K562 (cell line): Measurements from ENCODE around the gene MYH11. TPM values are rescaled to one million over a fixed set of nuclear protein-coding genes. Genes with fewer than 3 reads are reported as not detected.

ENCODE experiments used
- ATAC-seq: fragments of 200-7000 bp; cut with Tn5 transposase; 3 replicates; pipeline ENCODE4 v1.9.1; 2020; ENCODE audit warnings: moderate library complexity
- BruUV-seq: library from RNA; stranded (reverse); fragments of 400-500 nt; replicated peaks from 2 replicates; lab custom pipeline; 2021; lab: Mats Ljungman, UMichigan
- CTCF ChIA-PET: fragments of 300-600 bp; formaldehyde crosslinking; extraction: SDS; loops from one replicate; lab custom pipeline; 2021; ENCODE audit warnings: low intra/inter-chr PET ratio; lab: Yijun Ruan, JAX
- POLR2A ChIA-PET: fragments of 300-600, 350-650 bp; sonication (Branson Sonifier 250); formaldehyde crosslinking; extraction: SDS; loops from one replicate; lab custom pipeline; 2021; ENCODE audit warnings: antibody characterized with exemption, inconsistent platforms; lab: Yijun Ruan, JAX
- DNase-seq, 4 experiments: peaks; one replicate each; pipeline versions ENCODE4 v3.0.0 to v3.0.0-alpha.2; 2011 to 2018; ENCODE audit warnings: low spot score in 3 of 4, mixed read lengths in 3 of 4; ENCODE audit errors: extremely low read depth in 1 of 4
- FAIRE-seq: peaks from 2 replicates; lab custom pipeline; 2011; peaks lifted over from hg19 to GRCh38; lab: Jason Lieb, UNC
- H2AFZ ChIP-seq: 2 replicates; pipeline ENCODE4 v1.6.0; 2011; ENCODE audit warnings: low read depth, low read length, control low read depth, inconsistent platforms
- H3K27ac ChIP-seq: fragments of 200-600 bp; 3 replicates; pipeline ENCODE4 v1.8.0; 2011; ENCODE audit warnings: low read depth, mild to moderate bottlenecking, control low read depth, inconsistent platforms, low read length, moderate library complexity, mixed read lengths; ENCODE audit errors: extremely low read depth
- H3K27me3 ChIP-seq, 2 experiments: fragments of 300-600 bp in 1 of 2; 2 replicates in 1 of 2; 3 replicates in 1 of 2; pipeline versions ENCODE4 v1.6.0 to v1.8.0; 2011; ENCODE audit warnings: inconsistent platforms in 2 of 2, low read length in 2 of 2, mild to moderate bottlenecking in 1 of 2, mixed read lengths in 1 of 2, moderate library complexity in 1 of 2; ENCODE audit not compliant: control insufficient read depth in 2 of 2, insufficient read depth in 2 of 2
- H3K36me3 ChIP-seq: fragments of 300-600 bp; 3 replicates; pipeline ENCODE4 v1.8.0; 2011; ENCODE audit warnings: mild to moderate bottlenecking, low read length, inconsistent platforms; ENCODE audit not compliant: control insufficient read depth, insufficient read depth
- H3K4me1 ChIP-seq, 2 experiments: fragments of 200-600 bp in 1 of 2; replicated peaks in 1 of 2; 2 replicates in 1 of 2; 3 replicates in 1 of 2; pipeline versions ENCODE4 v1.5.1 to v1.8.0; 2011; ENCODE audit warnings: inconsistent platforms in 2 of 2, low read length in 2 of 2, mild to moderate bottlenecking in 1 of 2, mixed read lengths in 1 of 2, moderate library complexity in 1 of 2; ENCODE audit not compliant: control insufficient read depth in 2 of 2, insufficient read depth in 2 of 2
- H3K4me2 ChIP-seq: 2 replicates; pipeline ENCODE4 v1.6.1; 2011; ENCODE audit warnings: low read length, control low read depth, inconsistent platforms, mixed read lengths; ENCODE audit not compliant: insufficient read depth
- H3K4me3 ChIP-seq: fragments of 200-600 bp; sonication (generic), shearing (Covaris generic); 2 replicates; pipeline ENCODE4 v1.5.1; 2016; ENCODE audit warnings: control low read depth, inconsistent platforms
- H3K79me2 ChIP-seq: fragments of 200-600 bp; 3 replicates; pipeline ENCODE4 v1.8.0; 2011; ENCODE audit warnings: low read length, inconsistent platforms; ENCODE audit not compliant: control insufficient read depth, insufficient read depth
- H3K9ac ChIP-seq, 2 experiments: 2 replicates each; pipeline versions ENCODE4 v1.6.0 to v1.6.1; 2011; ENCODE audit warnings: low read depth in 2 of 2, low read length in 2 of 2, control low read depth in 1 of 2, inconsistent platforms in 1 of 2, mild to moderate bottlenecking in 1 of 2, mixed read lengths in 1 of 2; ENCODE audit not compliant: insufficient read depth in 1 of 2
- H3K9me1 ChIP-seq: one replicate; pipeline ENCODE4 v1.6.0; 2011; ENCODE audit warnings: inconsistent platforms, mild to moderate bottlenecking, low read length, moderate library complexity; ENCODE audit not compliant: control insufficient read depth, insufficient read depth
- H3K9me3 ChIP-seq: replicated peaks from 2 replicates; pipeline ENCODE4 v1.5.1; 2011; ENCODE audit warnings: low read depth, low read length, inconsistent platforms; ENCODE audit not compliant: control insufficient read depth, insufficient read depth
- H4K20me1 ChIP-seq: replicated peaks from 2 replicates; pipeline ENCODE4 v1.6.1; 2011; ENCODE audit warnings: low read length, inconsistent platforms, mixed read lengths; ENCODE audit not compliant: control insufficient read depth, insufficient read depth
- FOS ChIP-seq: IDR thresholded peaks from 3 replicates; pipeline ENCODE4 v1.6.1; 2011; ENCODE audit not compliant: insufficient read length; ENCODE audit errors: extremely low read depth
- HDAC1 ChIP-seq, 2 experiments: fragments of 450-650 bp; IDR thresholded peaks; 2 replicates each; pipeline ENCODE4 v1.6.1; 2016 to 2017; ENCODE audit warnings: inconsistent platforms in 1 of 2, mild to moderate bottlenecking in 1 of 2, moderate library complexity in 1 of 2
- SLC30A9 ChIP-seq: fragments of 250-450 bp; sonication (Bioruptor Pico); IDR thresholded peaks from 2 replicates; pipeline ENCODE4 v1.8.0; 2022; ENCODE audit warnings: mild to moderate bottlenecking, moderate library complexity
- WGBS: fragments of 100-300 bp; shearing (Covaris generic); methylation state at CpG from one replicate; pipeline ENCODE4 v1.1.6; 2016; ENCODE audit warnings: low coverage, mixed read lengths; ENCODE audit not compliant: insufficient coverage; ENCODE audit errors: missing lambda C conversion rate; 5-methylcytosine and 5-hydroxymethylcytosine counted together
- in situ Hi-C: fragments of 300-500 bp; cut with MboI; formaldehyde crosslinking; loops from 4 replicates; pipeline ENCODE4 v1.15.0; 2018; ENCODE audit warnings: inconsistent platforms, mixed read lengths
- intact Hi-C: fragments of 100-400 bp; cut with micrococcal nuclease; formaldehyde crosslinking; loops from 2 replicates; pipeline ENCODE4 v1.14.2; 2022
- polyA plus RNA-seq, 8 experiments: library from polyadenylated mRNA; depleted of rRNA in 4 of 8; stranded (reverse) in 5 of 8; unstranded in 3 of 8; fragments of >200 nt; fragmentation: Nextera tagmentation in 2 of 8; fragmentation: Illumina TruSeq in 1 of 8; extraction: Ambion mirVana in 2 of 8; extraction: Trizol in 1 of 8; gene quantifications; 2 replicates each; pipeline versions ENCODE4 v1.2.1 to v1.2.3, GENCODE V29; 2011 to 2014; ENCODE audit warnings: inconsistent platforms in 1 of 8, missing spikeins in 1 of 8
- total RNA-seq, 7 experiments: library from RNA; depleted of rRNA in 6 of 7; stranded (reverse); fragments of >200 nt in 6 of 7; fragmentation: Illumina TruSeq in 2 of 7; extraction: Trizol in 2 of 7; gene quantifications; 2 replicates each; pipeline versions ENCODE4 v1.2.1 to v1.2.3, GENCODE V29; 2011 to 2021; ENCODE audit warnings: low replicate concordance in 1 of 7
- TF ChIP-seq, protein P1 (sequence below), 2 experiments: fragments of 450-650 bp in 1 of 2; sonication (generic) in 1 of 2; formaldehyde crosslinking in 1 of 2; IDR thresholded peaks; 2 replicates each; pipeline versions ENCODE4 v1.7.1 to v1.9.0; 2016 to 2022; ENCODE audit warnings: inconsistent platforms in 1 of 2, mild to moderate bottlenecking in 1 of 2, missing genetic modification reagents in 1 of 2

The MYH11 gene
- total and polyA plus RNA-seq, 9 of the 15 experiments (the other 6 are each of a cell fraction or from before 2014, with no cell fraction given): 0.05 to 0.47 (median 0.08) TPM; not detected in 5

DNA sequence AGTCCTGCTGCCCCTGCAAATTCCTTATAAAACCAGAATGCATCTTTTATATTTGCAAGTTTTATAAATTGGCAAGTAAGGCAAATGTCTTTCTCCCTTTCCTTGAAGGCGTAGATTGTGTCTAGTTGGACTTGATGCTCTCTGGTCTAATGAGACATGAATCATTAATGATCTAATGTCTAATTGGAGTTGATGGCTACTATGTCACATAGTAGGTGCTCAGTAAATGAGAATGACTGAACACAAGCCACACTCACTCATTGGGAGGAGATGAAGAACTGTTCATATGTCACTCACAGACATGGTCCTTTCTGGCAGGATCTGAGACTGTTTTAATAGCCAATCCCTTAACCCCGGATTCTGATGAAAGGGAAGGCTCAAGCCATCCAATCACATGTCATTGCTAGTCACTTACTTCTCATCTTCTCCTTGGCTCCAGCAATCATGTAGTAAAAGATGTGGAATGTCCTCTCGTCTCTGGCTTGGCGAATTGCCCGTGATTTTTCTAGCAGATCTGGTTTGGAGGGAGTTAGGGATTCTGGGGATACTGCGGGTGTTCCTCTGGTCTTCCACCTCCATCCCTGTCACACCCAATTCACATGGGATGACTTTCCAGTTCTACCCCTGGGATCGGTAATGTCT is 81.0 kb downstream of the MYH11 start:
- H3K4me2 ChIP-seq: no peak overlapping the region
- H3K27me3 ChIP-seq: peaks cover 21 to 63% of the 10 kb centered on the region in 2 experiments
- no peak overlapping the region for H3K9ac ChIP-seq
- no peak for TF ChIP-seq SLC30A9 (CRISPR knock-in tag)
- CTCF ChIA-PET: no interaction called here
- H4K20me1 ChIP-seq: no peaks in the 10 kb centered on the region
- FAIRE-seq (no peak), DNase-seq (no peak), ATAC-seq (no peak)
- POLR2A ChIA-PET: interaction anchor here (0.6 kb wide), 1 partner anchor 128 kb away, joined by 3 read pairs; no protein-coding TSS in a partner anchor
- no peaks in the 10 kb centered on the region for H3K9me1 ChIP-seq
- H3K4me1 ChIP-seq: peaks cover 0 to 3% of the 10 kb centered on the region in 2 experiments; a peak in 2 of 5 replicates
- in situ Hi-C loops: loop anchor here (5.0 kb wide), 2 partner anchors 352 to 417 kb away; no protein-coding TSS in a partner anchor
- H3K79me2 ChIP-seq: no peaks in the 10 kb centered on the region
- no peaks in the 10 kb centered on the region for H3K9me3 ChIP-seq
- 7% methylated on average over 7 of the region's 7 CpGs for WGBS
- no peak overlapping the region for H3K27ac ChIP-seq
- H3K4me3 ChIP-seq: no peak overlapping the region
- H3K36me3 ChIP-seq: no peaks in the 10 kb centered on the region
- BruUV-seq: no TSS peak
- no peak overlapping the region for H2AFZ ChIP-seq
- intact Hi-C loops: loop anchor here (5.0 kb wide), 1 partner anchor 47 kb away; no protein-coding TSS in a partner anchor

DNA sequence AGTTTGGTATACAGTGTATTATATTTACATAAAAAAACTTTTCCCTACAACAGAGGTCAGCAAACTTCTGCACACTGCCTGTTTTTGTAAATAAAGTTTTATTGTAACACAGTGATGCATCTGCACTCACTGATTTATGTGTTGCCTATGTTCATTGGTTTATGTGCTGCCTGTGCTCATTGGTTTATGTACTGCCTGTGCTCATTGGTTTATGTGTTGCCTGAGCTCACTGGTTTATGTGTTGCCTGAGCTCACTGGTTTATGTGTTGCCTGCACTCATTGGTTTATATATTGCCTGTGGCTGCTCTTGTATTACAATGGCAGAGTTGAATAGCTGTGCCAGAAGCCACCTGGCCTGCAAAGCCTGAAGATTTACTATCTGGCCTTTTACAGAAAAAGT is 81.6 kb downstream of the MYH11 start:
- H3K27ac ChIP-seq: no peak overlapping the region
- H4K20me1 ChIP-seq: no peaks in the 10 kb centered on the region
- H3K4me3 ChIP-seq: no peak overlapping the region
- no peaks in the 10 kb centered on the region for H3K36me3 ChIP-seq
- CTCF ChIA-PET: no interaction called here
- POLR2A ChIA-PET: interaction anchor here (0.6 kb wide), 1 partner anchor 128 kb away, joined by 3 read pairs; no protein-coding TSS in a partner anchor
- in situ Hi-C loops (loop anchor here (5.0 kb wide), 2 partner anchors 352 to 417 kb away; no protein-coding TSS in a partner anchor), intact Hi-C loops (loop anchor here (5.0 kb wide), 1 partner anchor 47 kb away; no protein-coding TSS in a partner anchor)
- no peak overlapping the region for H3K9ac ChIP-seq
- DNase-seq (peak in 2 of 4 experiments; percentile 24 to 69), ATAC-seq (peak; percentile 70), FAIRE-seq (no peak)
- H3K4me1 ChIP-seq: peaks cover 0 to 3% of the 10 kb centered on the region in 2 experiments; a peak in 2 of 5 replicates
- peaks cover 20 to 68% of the 10 kb centered on the region in 2 experiments for H3K27me3 ChIP-seq
- H3K4me2 ChIP-seq: no peak overlapping the region
- no TSS peak for BruUV-seq
- no peaks in the 10 kb centered on the region for H3K9me3 ChIP-seq
- H2AFZ ChIP-seq: no peak overlapping the region; the same call in 1 of the 2 replicates
- H3K79me2 ChIP-seq: no peaks in the 10 kb centered on the region
- no peaks in the 10 kb centered on the region for H3K9me1 ChIP-seq
- TF ChIP-seq HDAC1 (IDR thresholded peaks at IDR 0.05) (no peak), FOS (peak; percentile 35)
- TF ChIP-seq, protein P1, sequence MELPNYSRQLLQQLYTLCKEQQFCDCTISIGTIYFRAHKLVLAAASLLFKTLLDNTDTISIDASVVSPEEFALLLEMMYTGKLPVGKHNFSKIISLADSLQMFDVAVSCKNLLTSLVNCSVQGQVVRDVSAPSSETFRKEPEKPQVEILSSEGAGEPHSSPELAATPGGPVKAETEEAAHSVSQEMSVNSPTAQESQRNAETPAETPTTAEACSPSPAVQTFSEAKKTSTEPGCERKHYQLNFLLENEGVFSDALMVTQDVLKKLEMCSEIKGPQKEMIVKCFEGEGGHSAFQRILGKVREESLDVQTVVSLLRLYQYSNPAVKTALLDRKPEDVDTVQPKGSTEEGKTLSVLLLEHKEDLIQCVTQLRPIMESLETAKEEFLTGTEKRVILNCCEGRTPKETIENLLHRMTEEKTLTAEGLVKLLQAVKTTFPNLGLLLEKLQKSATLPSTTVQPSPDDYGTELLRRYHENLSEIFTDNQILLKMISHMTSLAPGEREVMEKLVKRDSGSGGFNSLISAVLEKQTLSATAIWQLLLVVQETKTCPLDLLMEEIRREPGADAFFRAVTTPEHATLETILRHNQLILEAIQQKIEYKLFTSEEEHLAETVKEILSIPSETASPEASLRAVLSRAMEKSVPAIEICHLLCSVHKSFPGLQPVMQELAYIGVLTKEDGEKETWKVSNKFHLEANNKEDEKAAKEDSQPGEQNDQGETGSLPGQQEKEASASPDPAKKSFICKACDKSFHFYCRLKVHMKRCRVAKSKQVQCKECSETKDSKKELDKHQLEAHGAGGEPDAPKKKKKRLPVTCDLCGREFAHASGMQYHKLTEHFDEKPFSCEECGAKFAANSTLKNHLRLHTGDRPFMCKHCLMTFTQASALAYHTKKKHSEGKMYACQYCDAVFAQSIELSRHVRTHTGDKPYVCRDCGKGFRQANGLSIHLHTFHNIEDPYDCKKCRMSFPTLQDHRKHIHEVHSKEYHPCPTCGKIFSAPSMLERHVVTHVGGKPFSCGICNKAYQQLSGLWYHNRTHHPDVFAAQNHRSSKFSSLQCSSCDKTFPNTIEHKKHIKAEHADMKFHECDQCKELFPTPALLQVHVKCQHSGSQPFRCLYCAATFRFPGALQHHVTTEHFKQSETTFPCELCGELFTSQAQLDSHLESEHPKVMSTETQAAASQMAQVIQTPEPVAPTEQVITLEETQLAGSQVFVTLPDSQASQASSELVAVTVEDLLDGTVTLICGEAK (IDR thresholded peaks at IDR 0.05): peak; percentile 98
- TF ChIP-seq, protein P1 (CRISPR knock-in tag; IDR thresholded peaks at IDR 0.05): peak; percentile 98
